B cell (primary cell): Measurements from ENCODE around the gene QSOX2. TPM values are rescaled to one million over a fixed set of nuclear protein-coding genes. Genes with fewer than 3 reads are reported as not detected.

Experiments
- ATAC-seq: fragments of 200-7000 bp; cut with Tn5 transposase; one replicate; pipeline ENCODE4 v1.10.0; 2021; ENCODE audit warnings: low read depth, mild to moderate bottlenecking, moderate number of reproducible peaks, moderate library complexity
- CTCF ChIA-PET: fragments of 350-600 bp; sonication (Branson Sonifier 250); formaldehyde crosslinking; loops from one replicate; lab custom pipeline; 2021; ENCODE audit warnings: antibody characterized with exemption, inconsistent platforms; lab: Charles Lee
- POLR2A ChIA-PET: fragments of 350-600 bp; sonication (Branson Sonifier 250); formaldehyde crosslinking; loops from one replicate; lab custom pipeline; 2021; ENCODE audit warnings: antibody characterized with exemption; lab: Charles Lee
- DNase-seq: peaks from one replicate; pipeline ENCODE4 v3.0.0; 2013
- H2AFZ ChIP-seq: 2 replicates; pipeline ENCODE4 v1.6.1; 2012; ENCODE audit warnings: mild to moderate bottlenecking, low read depth, low read length; ENCODE audit not compliant: insufficient read depth, poor library complexity, severe bottlenecking
- H3K27ac ChIP-seq, 2 donors: 1 replicate in 1 of 2; 2 replicates in 1 of 2; pipeline ENCODE4 v1.5.1; 2012 to 2013; ENCODE audit warnings: low read length in 2 of 2, mild to moderate bottlenecking in 2 of 2, moderate library complexity in 1 of 2
- H3K27me3 ChIP-seq, 4 experiments: fragments of 200-600 bp in 1 of 4; sonication (generic) in 1 of 4; replicated peaks in 1 of 4; 1 replicate in 2 of 4; 2 replicates in 2 of 4; pipeline versions ENCODE4 v1.6.1 to v1.7.0; 2013 to 2016; ENCODE audit warnings: low read length in 3 of 4, mild to moderate bottlenecking in 2 of 4, mixed read lengths in 1 of 4, moderate library complexity in 1 of 4; ENCODE audit not compliant: insufficient read depth in 4 of 4, control insufficient read depth in 3 of 4; ENCODE audit errors: control extremely low read depth in 1 of 4
- H3K36me3 ChIP-seq, 2 experiments: replicated peaks in 1 of 2; 1 replicate in 1 of 2; 2 replicates in 1 of 2; pipeline versions ENCODE4 v1.6.1 to v1.7.1; 2013; ENCODE audit warnings: low read length in 1 of 2; ENCODE audit not compliant: insufficient read depth in 2 of 2, control insufficient read depth in 1 of 2; ENCODE audit errors: control extremely low read depth in 1 of 2, extremely low read depth in 1 of 2
- H3K4me1 ChIP-seq, 2 donors: fragments of 200-600 bp in 1 of 2; sonication (generic) in 1 of 2; 1 replicate in 1 of 2; 2 replicates in 1 of 2; pipeline versions ENCODE4 v1.5.1 to v1.6.1; 2013 to 2017; ENCODE audit warnings: low read length in 2 of 2; ENCODE audit not compliant: control insufficient read depth in 2 of 2, insufficient read depth in 2 of 2
- H3K4me2 ChIP-seq: replicated peaks from 2 replicates; pipeline ENCODE3; 2012; ENCODE audit warnings: mild to moderate bottlenecking, low read depth, low read length; ENCODE audit not compliant: poor library complexity, severe bottlenecking
- H3K4me3 ChIP-seq, 5 experiments: fragments of 200-600 bp in 1 of 5; sonication (generic) in 1 of 5; 1 replicate in 3 of 5; 2 replicates in 2 of 5; pipeline versions ENCODE4 v1.5.1 to v1.7.0; 2011 to 2016; ENCODE audit warnings: low read length in 4 of 5, mild to moderate bottlenecking in 4 of 5, low read depth in 2 of 5, control low read depth in 1 of 5, moderate library complexity in 1 of 5; ENCODE audit not compliant: insufficient read depth in 1 of 5; ENCODE audit errors: control extremely low read depth in 1 of 5, extremely low read depth in 1 of 5
- H3K79me2 ChIP-seq: fragments of 200-600 bp; sonication (generic); one replicate; pipeline ENCODE4 v1.6.0; 2016; ENCODE audit warnings: low read length; ENCODE audit not compliant: control insufficient read depth, insufficient read depth
- H3K9ac ChIP-seq: fragments of 200-600 bp; sonication (generic); 2 replicates; pipeline ENCODE4 v1.6.1; 2017; ENCODE audit warnings: mild to moderate bottlenecking, low read length, moderate library complexity
- H3K9me3 ChIP-seq, 3 donors: one replicate each; pipeline versions ENCODE4 v1.6.1 to v1.7.1; 2013; ENCODE audit warnings: low read length in 2 of 3; ENCODE audit not compliant: control insufficient read depth in 2 of 3, insufficient read depth in 1 of 3; ENCODE audit errors: control extremely low read depth in 1 of 3
- H4K20me1 ChIP-seq: 2 replicates; pipeline ENCODE4 v1.6.0; 2012; ENCODE audit warnings: mild to moderate bottlenecking, low read length; ENCODE audit not compliant: insufficient read depth, control insufficient read depth, poor library complexity, severe bottlenecking
- H3K27ac Mint-ChIP-seq: one replicate; pipeline ENCODE4 v1.8.0; 2021; ENCODE audit warnings: mixed read lengths
- H3K27me3 Mint-ChIP-seq: one replicate; pipeline ENCODE4 v1.8.0; 2021; ENCODE audit warnings: mixed read lengths
- H3K4me1 Mint-ChIP-seq: one replicate; pipeline ENCODE4 v1.8.0; 2021; ENCODE audit warnings: mixed read lengths
- H3K4me3 Mint-ChIP-seq: one replicate; pipeline ENCODE4 v1.8.0; 2021; ENCODE audit warnings: mixed read lengths
- H3K9me3 Mint-ChIP-seq: one replicate; pipeline ENCODE4 v1.8.0; 2022; ENCODE audit warnings: mixed read lengths; ENCODE audit not compliant: insufficient read depth
- CTCF ChIP-seq: fragments of 200-600 bp; IDR thresholded peaks from one replicate; pipeline ENCODE4 v1.8.0; 2022; ENCODE audit warnings: antibody characterized with exemption, mild to moderate bottlenecking
- EZH2 ChIP-seq: IDR thresholded peaks from 2 replicates; pipeline ENCODE4 v1.6.1; 2012; ENCODE audit warnings: borderline replicate concordance, low read depth, mild to moderate bottlenecking, moderate library complexity, low read length; ENCODE audit not compliant: insufficient read depth, poor library complexity, severe bottlenecking
- WGBS: methylation state at CpG from one replicate; pipeline ENCODE4 v1.1.5; 2013; ENCODE audit warnings: missing lambda C conversion rate; ENCODE audit not compliant: insufficient coverage; 5-methylcytosine and 5-hydroxymethylcytosine counted together
- intact Hi-C: fragments of 100-400 bp; cut with micrococcal nuclease; formaldehyde crosslinking; loops from one replicate; pipeline ENCODE4 v1.10.0; 2022
- polyA plus RNA-seq: library from polyadenylated mRNA; depleted of rRNA; stranded (reverse); fragments of >200 nt; gene quantifications from 2 replicates; pipeline ENCODE4 v1.2.3, GENCODE V29; 2012
- total RNA-seq, 2 donors: library from RNA; stranded (reverse); fragments of 120-200 nt in 1 of 2; gene quantifications; 1 replicate in 1 of 2; 2 replicates in 1 of 2; pipeline versions ENCODE4 v1.2.3 to v1.2.4, GENCODE V29; 2013 to 2022

Gene QSOX2
- total and polyA plus RNA-seq, 2 donors (not counting 1 experiment from before 2014, with no cell fraction given), result 62.9 to 139 TPM

DNA sequence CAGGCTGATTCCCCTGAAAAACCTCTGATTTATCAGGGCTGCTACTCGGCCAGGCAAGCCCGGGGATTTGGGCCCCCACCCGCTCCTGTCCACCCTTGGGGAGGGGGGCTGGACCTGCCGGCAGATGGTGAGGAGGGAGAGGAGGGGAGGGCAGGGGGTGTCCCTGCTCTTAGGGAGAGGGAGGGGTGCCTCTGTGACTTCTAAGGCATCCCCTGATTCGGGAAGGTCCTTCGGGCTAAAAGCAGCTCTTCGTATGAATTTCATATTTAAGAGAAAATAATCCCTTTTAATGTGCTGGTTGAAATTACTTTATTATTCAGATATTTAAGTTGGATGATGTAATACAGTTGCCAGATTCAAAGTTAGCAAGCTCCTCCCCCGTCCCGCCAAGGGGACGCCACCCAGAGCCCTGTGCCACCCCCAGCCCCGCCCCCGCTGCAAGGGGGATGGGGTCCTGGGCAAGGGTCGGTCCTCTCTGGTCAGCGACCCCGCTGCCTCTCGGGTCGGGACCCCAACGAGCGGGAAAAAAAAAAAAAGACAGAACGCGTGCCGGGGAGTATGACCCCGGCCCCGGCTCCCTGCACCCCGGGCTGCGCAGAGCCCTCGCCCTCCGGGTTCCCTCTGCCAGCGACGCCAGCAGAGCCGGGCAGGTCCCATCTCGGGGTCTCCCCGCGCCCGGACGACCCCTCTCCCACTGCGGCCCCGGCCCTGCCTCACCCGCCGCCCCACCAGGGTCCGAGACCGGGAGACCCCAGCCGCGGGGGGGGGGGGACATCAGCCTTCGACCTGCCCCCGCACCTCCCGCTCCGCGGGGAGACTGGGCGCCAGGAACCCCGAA lies 53.1 kb downstream of the QSOX2 start:
- DNase-seq (no peak), ATAC-seq (no peak)
- H3K4me3 ChIP-seq, result no peak overlapping the region
- POLR2A ChIA-PET, result no interaction called here
- Mint-ChIP-seq H3K4me1 (peaks cover 18% of the 10 kb centered on the region), H3K4me3 (no peak overlapping the region), H3K9me3 (no peaks in the 10 kb centered on the region), H3K27me3 (peaks cover 38% of the 10 kb centered on the region), H3K27ac (no peak overlapping the region)
- no peaks in the 10 kb centered on the region for H4K20me1 ChIP-seq
- TF ChIP-seq EZH2, result no peak
- H3K27ac ChIP-seq, result no peak overlapping the region
- no peaks in the 10 kb centered on the region for H3K36me3 ChIP-seq
- H3K27me3 ChIP-seq, result peaks cover 0 to 90% (median 40%) of the 10 kb centered on the region in 4 experiments
- H3K79me2 ChIP-seq, result no peaks in the 10 kb centered on the region
- intact Hi-C loops, result loop anchor here (5.0 kb wide), 1 partner anchor 45 kb away; no protein-coding TSS in a partner anchor
- 6% methylated on average over 48 of the region's 51 CpGs for WGBS
- peaks cover 0 to 35% (median 0%) of the 10 kb centered on the region in 3 donors for H3K9me3 ChIP-seq
- CTCF ChIA-PET, result interaction anchor here (1.0 to 1.3 kb wide), 3 partner anchors 22 to 224 kb away, joined by 3 to 4 read pairs (median 3); no protein-coding TSS in a partner anchor
- H3K4me2 ChIP-seq, result peak overlapping the region; percentile 41
- no peak overlapping the region for H2AFZ ChIP-seq
- peaks cover 27 to 34% of the 10 kb centered on the region in 2 donors for H3K4me1 ChIP-seq
- no peak overlapping the region for H3K9ac ChIP-seq

GRCh38 chr9:136191960-136192286 lies 53.7 kb downstream of the QSOX2 start:
- Mint-ChIP-seq H3K9me3 (no peaks in the 10 kb centered on the region), H3K27me3 (peaks cover 43% of the 10 kb centered on the region), H3K4me1 (peaks cover 17% of the 10 kb centered on the region), H3K4me3 (no peak overlapping the region), H3K27ac (no peak overlapping the region)
- Histone ChIP-seq H4K20me1 (no peaks in the 10 kb centered on the region), H3K36me3 (no peaks in the 10 kb centered on the region), H3K9ac (no peak overlapping the region), H3K9me3 (peaks cover 0 to 31% (median 0%) of the 10 kb centered on the region in 3 donors), H3K4me3 (no peak overlapping the region), H3K79me2 (no peaks in the 10 kb centered on the region), H3K27ac (no peak overlapping the region), H2AFZ (no peak overlapping the region), H3K4me1 (peaks cover 22 to 30% of the 10 kb centered on the region in 2 donors), H3K27me3 (peaks cover 0 to 90% (median 37%) of the 10 kb centered on the region in 4 experiments), H3K4me2 (no peak overlapping the region)
- no peak for ATAC-seq
- intact Hi-C loops, result loop anchor here (5.0 kb wide), 1 partner anchor 45 kb away; no protein-coding TSS in a partner anchor
- no peak for DNase-seq
- CTCF ChIA-PET, result interaction anchor here (1.0 to 1.3 kb wide), 3 partner anchors 22 to 224 kb away, joined by 3 to 4 read pairs (median 3); no protein-coding TSS in a partner anchor
- POLR2A ChIA-PET, result no interaction called here
- no peak for TF ChIP-seq EZH2
- no peak for TF ChIP-seq CTCF
- 30% methylated on average over 1 of the region's 9 CpGs for WGBS
